ENCODE measurements around the gene SMURF2. TPM values are rescaled to one million over a fixed set of nuclear protein-coding genes. Genes with fewer than 3 reads are reported as not detected.
A peak's percentile ranks its signal among the peaks of the same experiment; 100 is the strongest.
"Not testable (repeated sequence)": the region's sequence is repeated elsewhere in the genome, so short reads cannot be mapped to it uniquely, and the experiment has no call there.

The SMURF2 gene
- total RNA-seq, 4 donors from 2014 or later: 13.2 to 21.0 (median 20.5) TPM

- no peak for TF ChIP-seq POLR2A (IDR thresholded peaks at IDR 0.05)
- no peak for TF ChIP-seq CTCF (IDR thresholded peaks at IDR 0.05)
- H3K4me3 ChIP-seq (ENCODE audit: low read depth, poor library complexity, severe bottlenecking): peak overlapping the region; percentile 82
- peak in 1 of 2 donors; percentile 89 for DNase-seq (ENCODE audit: low spot score in 2 of 2)
- intact Hi-C loops (cut with DNase I; ENCODE audit: low total_unique reads): no loop called here
- WGBS, 2 donors: 1 to 2% methylated on average over 13 to 18 of the region's 32 CpGs
These were observed 456 bp downstream of the SMURF2 start for GRCh38 chr17:64661726-64661975.

- peak overlapping the region; percentile 82 for H3K4me3 ChIP-seq (ENCODE audit: low read depth, poor library complexity, severe bottlenecking)
- peak in 1 of 2 donors; percentile 88 for DNase-seq (ENCODE audit: low spot score in 2 of 2)
- WGBS, 2 donors: 0 to 2% methylated on average over 22 to 37 of the region's 37 CpGs
- intact Hi-C loops (cut with DNase I; ENCODE audit: low total_unique reads): not testable (repeated sequence)
These were observed 955 bp downstream of the SMURF2 start for GRCh38 chr17:64660978-64661725.

GRCh38 chr17:64660195-64660977 lies 1.7 kb downstream of the SMURF2 start:
- intact Hi-C loops (cut with DNase I; ENCODE audit: low total_unique reads); DNase-seq (ENCODE audit: low spot score in 2 of 2): not testable (repeated sequence)
- WGBS, 2 donors: 11 to 22% methylated on average over 11 of the region's 11 CpGs

GRCh38 chr17:64658931-64659330 lies 3.2 kb downstream of the SMURF2 start:
- intact Hi-C loops (cut with DNase I; ENCODE audit: low total_unique reads): no loop called here
- DNase-seq (ENCODE audit: low spot score in 2 of 2): no peak
- no peak overlapping the region for H3K4me3 ChIP-seq (ENCODE audit: low read depth, poor library complexity, severe bottlenecking)
- no peak for TF ChIP-seq POLR2A (IDR thresholded peaks at IDR 0.05)
- TF ChIP-seq CTCF (IDR thresholded peaks at IDR 0.05): no peak

More at GRCh38 chr17:64660195-64660977, 1.7 kb downstream of the SMURF2 start:
- H3K4me3 ChIP-seq (ENCODE audit: low read depth, poor library complexity, severe bottlenecking): peak overlapping the region; percentile 82

- H3K4me3 ChIP-seq (ENCODE audit: low read depth, poor library complexity, severe bottlenecking): no peak overlapping the region
- intact Hi-C loops (cut with DNase I; ENCODE audit: low total_unique reads): no loop called here
- WGBS, 2 donors: 79% methylated on average over 6 of the region's 6 CpGs
- peak in 1 of 2 donors; percentile 11 for DNase-seq (ENCODE audit: low spot score in 2 of 2)
- no peak for TF ChIP-seq POLR2A (IDR thresholded peaks at IDR 0.05)
- TF ChIP-seq CTCF (IDR thresholded peaks at IDR 0.05): no peak
These were observed 4.4 kb downstream of the SMURF2 start for GRCh38 chr17:64657610-64658125.

- TF ChIP-seq CTCF (IDR thresholded peaks at IDR 0.05): no peak
- no peak for TF ChIP-seq POLR2A (IDR thresholded peaks at IDR 0.05)
These were observed 6.4 kb downstream of the SMURF2 start for GRCh38 chr17:64655704-64656103.

More at GRCh38 chr17:64655704-64656103, 6.4 kb downstream of the SMURF2 start:
- intact Hi-C loops (cut with DNase I; ENCODE audit: low total_unique reads): no loop called here
- H3K4me3 ChIP-seq (ENCODE audit: low read depth, poor library complexity, severe bottlenecking): no peak overlapping the region
- DNase-seq (ENCODE audit: low spot score in 2 of 2): no peak
- 97 to 100% methylated on average over 2 of the region's 2 CpGs for WGBS, 2 donors
